SU-DHL-6 (cell line): Measurements from ENCODE around the gene UNG.

ENCODE experiments used
- H2AFZ ChIP-seq: fragments of 200-600 bp; sonication (generic); 2 replicates; pipeline ENCODE4 v1.6.1; 2014; ENCODE audit warnings: low read depth, mild to moderate bottlenecking, moderate library complexity, mixed read lengths, antibody characterized with exemption, low read length; ENCODE audit not compliant: severe bottlenecking
- H3F3A ChIP-seq: fragments of 200-600 bp; shearing (Covaris generic); 2 replicates; pipeline ENCODE4 v1.6.0; 2016; ENCODE audit warnings: antibody characterized with exemption, mild to moderate bottlenecking; ENCODE audit not compliant: insufficient read depth
- H3K27ac ChIP-seq: fragments of 200-600 bp; sonication (generic); 2 replicates; pipeline ENCODE4 v1.5.1; 2016; ENCODE audit warnings: low read depth, mild to moderate bottlenecking, low read length, moderate library complexity, mixed read lengths
- H3K27me3 ChIP-seq: fragments of 200-600 bp; sonication (generic), shearing (Covaris generic); 2 replicates; pipeline ENCODE4 v1.6.0; 2014; ENCODE audit warnings: mild to moderate bottlenecking, low read length
- H3K36me3 ChIP-seq: fragments of 200-600 bp; sonication (generic); 2 replicates; pipeline ENCODE4 v1.6.1; 2014; ENCODE audit warnings: mild to moderate bottlenecking, low read length, mixed read lengths
- H3K4me2 ChIP-seq: fragments of 300-600, 200-600 bp; shearing (Covaris generic), sonication (generic); 2 replicates; pipeline ENCODE4 v1.6.0; 2014; ENCODE audit warnings: low read length, low read depth, mild to moderate bottlenecking; ENCODE audit not compliant: poor library complexity, severe bottlenecking
- H3K4me3 ChIP-seq: fragments of 200-600 bp; sonication (generic); 2 replicates; pipeline ENCODE4 v1.5.1; 2014; ENCODE audit warnings: antibody characterized with exemption, low read length, mild to moderate bottlenecking, mixed read lengths; ENCODE audit not compliant: insufficient read depth, poor library complexity, severe bottlenecking
- H3K79me2 ChIP-seq: fragments of 200-600 bp; sonication (generic); 2 replicates; pipeline ENCODE4 v1.6.1; 2014; ENCODE audit warnings: mild to moderate bottlenecking, low read length, moderate library complexity; ENCODE audit not compliant: insufficient read depth
- H3K9ac ChIP-seq: fragments of 200-600 bp; sonication (generic); 2 replicates; pipeline ENCODE4 v1.7.0; 2014; ENCODE audit warnings: mild to moderate bottlenecking, low read length
- H3K9me2 ChIP-seq: fragments of 200-600 bp; sonication (generic); replicated peaks from 2 replicates; pipeline ENCODE4 v1.6.1; 2014; ENCODE audit warnings: low read length; ENCODE audit not compliant: insufficient read depth
- H3K9me3 ChIP-seq: fragments of 200-600 bp; sonication (generic); 2 replicates; pipeline ENCODE4 v1.6.1; 2014; ENCODE audit warnings: low read length, mixed read lengths; ENCODE audit not compliant: insufficient read depth
- H4K20me1 ChIP-seq: fragments of 200-600 bp; sonication (generic); 2 replicates; pipeline ENCODE4 v1.6.1; 2014; ENCODE audit warnings: low read depth, mild to moderate bottlenecking, antibody characterized with exemption, low read length, moderate library complexity, mixed read lengths
- EZH2phosphoT487 ChIP-seq: fragments of 200-600 bp; sonication (generic), shearing (Covaris generic); conservative IDR thresholded peaks from 2 replicates; pipeline ENCODE4 v1.6.1; 2018; ENCODE audit warnings: mild to moderate bottlenecking, antibody characterized with exemption, low read length, moderate library complexity, mixed read lengths
- TF ChIP-seq, protein P1 (sequence below): fragments of 200-600 bp; sonication (generic); IDR thresholded peaks from one replicate; pipeline ENCODE4 v1.5.1; 2017; ENCODE audit warnings: antibody characterized with exemption, mild to moderate bottlenecking, low read length, moderate library complexity; ENCODE audit not compliant: insufficient read depth, poor library complexity, severe bottlenecking

Gene UNG

DNA sequence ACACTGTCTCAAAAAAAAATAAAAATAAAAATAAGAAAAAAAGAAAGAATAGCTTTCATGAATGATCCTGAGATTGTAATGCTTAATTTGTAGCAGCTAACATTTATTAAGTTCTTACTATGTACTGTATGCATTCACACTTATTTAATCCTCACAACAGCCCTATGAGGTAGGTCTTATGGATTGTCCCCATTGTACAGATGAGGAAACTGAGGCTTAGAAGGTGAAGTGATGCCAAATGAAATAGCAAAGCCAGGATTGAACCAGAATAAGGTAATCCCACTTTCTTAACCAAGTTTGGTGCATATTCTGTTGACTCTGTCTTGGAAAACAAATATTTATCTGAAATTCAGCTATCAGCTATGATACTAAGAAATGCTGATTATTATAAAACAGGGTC, 42.9 kb upstream of the UNG start:
- Histone ChIP-seq H3K79me2 (peaks cover 14% of the 10 kb centered on the region; the same call in 1 of the 2 replicates), H4K20me1 (no peaks in the 10 kb centered on the region), H3K9me2 (no peaks in the 10 kb centered on the region), H3K9ac (peak overlapping the region; percentile 20; the same call in 1 of the 2 replicates), H3K27me3 (no peaks in the 10 kb centered on the region), H3F3A (peaks cover 14% of the 10 kb centered on the region; the same call in 1 of the 2 replicates), H3K27ac (peak overlapping the region; percentile 80; the same call in 1 of the 2 replicates), H2AFZ (no peak overlapping the region), H3K36me3 (peaks cover 3% of the 10 kb centered on the region; the same call in 1 of the 2 replicates), H3K9me3 (no peaks in the 10 kb centered on the region), H3K4me2 (peak overlapping the region; percentile 95), H3K4me3 (no peak overlapping the region)
- TF ChIP-seq, protein P1, sequence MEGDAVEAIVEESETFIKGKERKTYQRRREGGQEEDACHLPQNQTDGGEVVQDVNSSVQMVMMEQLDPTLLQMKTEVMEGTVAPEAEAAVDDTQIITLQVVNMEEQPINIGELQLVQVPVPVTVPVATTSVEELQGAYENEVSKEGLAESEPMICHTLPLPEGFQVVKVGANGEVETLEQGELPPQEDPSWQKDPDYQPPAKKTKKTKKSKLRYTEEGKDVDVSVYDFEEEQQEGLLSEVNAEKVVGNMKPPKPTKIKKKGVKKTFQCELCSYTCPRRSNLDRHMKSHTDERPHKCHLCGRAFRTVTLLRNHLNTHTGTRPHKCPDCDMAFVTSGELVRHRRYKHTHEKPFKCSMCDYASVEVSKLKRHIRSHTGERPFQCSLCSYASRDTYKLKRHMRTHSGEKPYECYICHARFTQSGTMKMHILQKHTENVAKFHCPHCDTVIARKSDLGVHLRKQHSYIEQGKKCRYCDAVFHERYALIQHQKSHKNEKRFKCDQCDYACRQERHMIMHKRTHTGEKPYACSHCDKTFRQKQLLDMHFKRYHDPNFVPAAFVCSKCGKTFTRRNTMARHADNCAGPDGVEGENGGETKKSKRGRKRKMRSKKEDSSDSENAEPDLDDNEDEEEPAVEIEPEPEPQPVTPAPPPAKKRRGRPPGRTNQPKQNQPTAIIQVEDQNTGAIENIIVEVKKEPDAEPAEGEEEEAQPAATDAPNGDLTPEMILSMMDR = no peak
- no peak for TF ChIP-seq EZH2phosphoT487

DNA sequence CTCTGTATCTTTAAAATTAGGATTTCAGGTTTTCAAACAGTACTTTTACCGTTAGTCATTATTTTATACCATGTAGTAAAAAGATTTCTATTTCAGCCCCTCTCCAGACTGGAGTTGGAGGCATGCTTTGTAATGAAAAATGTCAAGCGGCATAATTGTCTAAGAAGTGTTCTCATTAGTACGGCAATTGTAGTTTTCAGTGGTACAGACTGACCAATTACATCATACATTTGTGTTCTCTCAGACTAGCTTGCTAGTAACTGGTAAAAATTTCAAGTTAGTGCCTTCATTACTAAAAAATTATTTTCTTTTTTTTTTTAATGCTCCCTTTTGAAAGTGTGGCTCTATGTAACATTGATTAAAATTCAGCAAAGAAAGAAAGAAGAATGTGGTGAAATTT, 40.5 kb upstream of the UNG start:
- H3K4me3 ChIP-seq = no peak overlapping the region
- no peaks in the 10 kb centered on the region for H4K20me1 ChIP-seq
- H3K9me3 ChIP-seq = no peaks in the 10 kb centered on the region
- no peak overlapping the region for H3K4me2 ChIP-seq
- no peaks in the 10 kb centered on the region for H3K9me2 ChIP-seq
- H3K36me3 ChIP-seq = peaks cover 3% of the 10 kb centered on the region; the same call in 1 of the 2 replicates
- H3K27ac ChIP-seq = no peak overlapping the region; the same call in 1 of the 2 replicates
- H2AFZ ChIP-seq = no peak overlapping the region
- no peaks in the 10 kb centered on the region for H3K27me3 ChIP-seq
- TF ChIP-seq, protein P1 = no peak
- no peak for TF ChIP-seq EZH2phosphoT487
- H3F3A ChIP-seq = peaks cover 37% of the 10 kb centered on the region
- peaks cover 14% of the 10 kb centered on the region; the same call in 1 of the 2 replicates for H3K79me2 ChIP-seq
- no peak overlapping the region for H3K9ac ChIP-seq

DNA sequence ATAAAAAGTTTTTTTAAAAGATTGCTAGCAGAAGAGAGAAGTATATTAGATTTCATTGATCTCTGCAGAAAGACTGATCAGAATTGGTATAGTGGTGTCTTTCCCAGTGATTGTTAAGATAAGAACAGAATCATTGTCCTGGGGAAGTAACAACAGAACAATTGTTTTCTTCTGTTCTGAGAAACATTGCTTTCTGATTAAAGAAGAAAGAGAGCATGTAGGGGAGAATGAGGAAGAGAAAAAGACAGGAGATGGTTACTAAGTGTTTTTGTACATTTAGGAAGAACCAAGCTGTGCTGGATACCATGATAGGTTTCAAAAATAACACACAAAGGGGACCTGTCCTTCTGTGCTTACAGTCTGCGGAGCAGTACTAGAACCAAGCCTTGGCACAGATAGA, 40.0 kb upstream of the UNG start:
- Histone ChIP-seq H3K4me3 (no peak overlapping the region), H2AFZ (no peak overlapping the region), H4K20me1 (no peaks in the 10 kb centered on the region), H3K9ac (no peak overlapping the region), H3K27me3 (no peaks in the 10 kb centered on the region), H3K79me2 (peaks cover 14% of the 10 kb centered on the region; the same call in 1 of the 2 replicates), H3K36me3 (peaks cover 3% of the 10 kb centered on the region; the same call in 1 of the 2 replicates), H3K27ac (no peak overlapping the region; the same call in 1 of the 2 replicates), H3K4me2 (no peak overlapping the region), H3K9me2 (no peaks in the 10 kb centered on the region), H3F3A (peaks cover 36% of the 10 kb centered on the region), H3K9me3 (no peaks in the 10 kb centered on the region)
- TF ChIP-seq, protein P1 = no peak
- TF ChIP-seq EZH2phosphoT487 = no peak
